H1 (cell line): ENCODE measurements around the gene TMEM116. TPM values are rescaled to one million over a fixed set of nuclear protein-coding genes. Genes with fewer than 3 reads are reported as not detected.

ENCODE experiments used
- CTCF ChIA-PET: fragments of 300-600 bp; sonication (Branson Sonifier 250); formaldehyde crosslinking; loops from one replicate; lab custom pipeline; 2021; ENCODE audit not compliant: partially characterized antibody; lab: Charles Lee
- POLR2A ChIA-PET: fragments of 300-600 bp; sonication (Branson Sonifier 250); formaldehyde crosslinking; loops from one replicate; lab custom pipeline; 2021; ENCODE audit warnings: inconsistent platforms; ENCODE audit not compliant: partially characterized antibody; lab: Charles Lee
- DNase-seq, 2 experiments: peaks; one replicate each; pipeline versions ENCODE4 v3.0.0 to v3.0.0-alpha.2; 2010 to 2022; ENCODE audit warnings: low spot score in 2 of 2, low read depth in 1 of 2, mixed read lengths in 1 of 2
- FAIRE-seq: peaks from 2 replicates; lab custom pipeline; 2011; peaks lifted over from hg19 to GRCh38; lab: Jason Lieb, UNC
- H2AFZ ChIP-seq: 2 replicates; pipeline ENCODE4 v1.8.1; 2012; ENCODE audit warnings: low read length, inconsistent platforms
- H2AK5ac ChIP-seq: 2 replicates; pipeline ENCODE4 v1.6.1; 2013; ENCODE audit warnings: low read depth, low read length
- H2BK120ac ChIP-seq: replicated peaks from 2 replicates; pipeline ENCODE3; 2013; ENCODE audit warnings: low read depth, low read length, inconsistent platforms
- H2BK12ac ChIP-seq: 2 replicates; pipeline ENCODE4 v1.6.1; 2013; ENCODE audit warnings: low read depth, low read length
- H2BK15ac ChIP-seq: 2 replicates; pipeline ENCODE4 v1.6.1; 2013; ENCODE audit warnings: low read length
- H2BK20ac ChIP-seq: 2 replicates; pipeline ENCODE4 v1.6.1; 2013; ENCODE audit warnings: low read length
- H2BK5ac ChIP-seq: 2 replicates; pipeline ENCODE4 v1.6.1; 2013; ENCODE audit warnings: low read depth, low read length
- H3K14ac ChIP-seq: 2 replicates; pipeline ENCODE4 v1.6.1; 2013; ENCODE audit warnings: inconsistent platforms; ENCODE audit not compliant: insufficient read length
- H3K18ac ChIP-seq: 2 replicates; pipeline ENCODE4 v1.6.1; 2013; ENCODE audit warnings: low read length; ENCODE audit errors: extremely low read depth
- H3K23ac ChIP-seq: 2 replicates; pipeline ENCODE4 v1.6.1; 2013; ENCODE audit warnings: inconsistent platforms; ENCODE audit not compliant: insufficient read length
- H3K23me2 ChIP-seq: 2 replicates; pipeline ENCODE4 v1.6.1; 2013; ENCODE audit warnings: low read depth, low read length
- H3K27ac ChIP-seq: 2 replicates; pipeline ENCODE4 v1.6.1; 2011; ENCODE audit warnings: low read depth, low read length, inconsistent platforms
- H3K27me3 ChIP-seq, 4 experiments: replicated peaks in 1 of 4; 1 replicate in 1 of 4; 2 replicates in 3 of 4; pipeline versions ENCODE4 v1.6.1 to v1.8.1; 2011 to 2013; ENCODE audit warnings: low read length in 3 of 4, mild to moderate bottlenecking in 3 of 4, inconsistent platforms in 2 of 4, mixed read lengths in 2 of 4, moderate library complexity in 1 of 4; ENCODE audit not compliant: control insufficient read depth in 3 of 4, insufficient read depth in 3 of 4; ENCODE audit errors: extremely low read depth in 1 of 4
- H3K36me3 ChIP-seq, 4 experiments: 2 replicates each; pipeline versions ENCODE4 v1.6.1 to v1.8.1; 2011 to 2013; ENCODE audit warnings: mild to moderate bottlenecking in 4 of 4, low read length in 3 of 4, moderate library complexity in 2 of 4, control low read depth in 1 of 4, inconsistent platforms in 1 of 4; ENCODE audit not compliant: insufficient read depth in 4 of 4, control insufficient read depth in 2 of 4
- H3K4ac ChIP-seq: replicated peaks from 2 replicates; pipeline ENCODE3; 2013; ENCODE audit warnings: low read length, low read depth, mixed read lengths, inconsistent platforms; ENCODE audit not compliant: insufficient read length
- H3K4me1 ChIP-seq, 4 experiments: replicated peaks in 1 of 4; 1 replicate in 1 of 4; 2 replicates in 3 of 4; pipeline versions ENCODE4 v1.6.1 to v1.8.1; 2011 to 2013; ENCODE audit warnings: low read length in 3 of 4, inconsistent platforms in 2 of 4, mixed read lengths in 1 of 4; ENCODE audit not compliant: insufficient read depth in 4 of 4, control insufficient read depth in 3 of 4
- H3K4me2 ChIP-seq, 2 experiments: 2 replicates each; pipeline versions ENCODE4 v1.6.1 to v1.8.1; 2011 to 2013; ENCODE audit warnings: low read depth in 2 of 2, low read length in 2 of 2, control low read depth in 1 of 2, inconsistent platforms in 1 of 2, mild to moderate bottlenecking in 1 of 2; ENCODE audit not compliant: insufficient read depth in 1 of 2
- H3K4me3 ChIP-seq, 4 experiments: fragments of 200-600, 300-600 bp in 1 of 4; sonication (generic), shearing (Covaris generic), sonication (Bioruptor Twin) in 1 of 4; 2 replicates each; pipeline versions ENCODE4 v1.5.1 to v1.8.1; 2011 to 2016; ENCODE audit warnings: low read length in 4 of 4, low read depth in 3 of 4, control low read depth in 2 of 4, inconsistent platforms in 2 of 4, mild to moderate bottlenecking in 2 of 4, mixed read lengths in 1 of 4, moderate library complexity in 1 of 4; ENCODE audit not compliant: insufficient read depth in 2 of 4; ENCODE audit errors: extremely low read depth in 1 of 4
- H3K56ac ChIP-seq: replicated peaks from 2 replicates; pipeline ENCODE3; 2013; ENCODE audit warnings: low read depth, mild to moderate bottlenecking, mixed read lengths, low read length, inconsistent platforms; ENCODE audit not compliant: insufficient read length
- H3K79me1 ChIP-seq: 2 replicates; pipeline ENCODE4 v1.6.1; 2013; ENCODE audit warnings: low read depth, low read length, control low read depth
- H3K79me2 ChIP-seq, 2 experiments: 2 replicates each; pipeline versions ENCODE4 v1.6.1 to v1.8.1; 2012 to 2013; ENCODE audit warnings: low read length in 2 of 2, mild to moderate bottlenecking in 2 of 2, inconsistent platforms in 1 of 2; ENCODE audit not compliant: insufficient read depth in 2 of 2, control insufficient read depth in 1 of 2
- H3K9ac ChIP-seq, 4 experiments: replicated peaks in 1 of 4; 1 replicate in 1 of 4; 2 replicates in 3 of 4; pipeline versions ENCODE4 v1.6.1 to v1.8.1; 2011 to 2013; ENCODE audit warnings: low read depth in 3 of 4, low read length in 3 of 4, control low read depth in 2 of 4, mild to moderate bottlenecking in 2 of 4, moderate library complexity in 2 of 4, inconsistent platforms in 1 of 4; ENCODE audit errors: extremely low read depth in 1 of 4
- H3K9me3 ChIP-seq, 2 experiments: 2 replicates each; pipeline versions ENCODE4 v1.6.1 to v1.8.1; 2012 to 2013; ENCODE audit warnings: mild to moderate bottlenecking in 2 of 2, moderate library complexity in 2 of 2, control low read depth in 1 of 2, inconsistent platforms in 1 of 2, low read depth in 1 of 2, low read length in 1 of 2, mixed read lengths in 1 of 2; ENCODE audit not compliant: insufficient read depth in 2 of 2
- H4K20me1 ChIP-seq, 2 experiments: replicated peaks in 1 of 2; 2 replicates each; pipeline versions ENCODE3 to v1.8.1; 2011 to 2013; ENCODE audit warnings: inconsistent platforms in 2 of 2, low read length in 2 of 2, mild to moderate bottlenecking in 1 of 2; ENCODE audit not compliant: insufficient read depth in 2 of 2, control insufficient read depth in 1 of 2
- H4K5ac ChIP-seq: 2 replicates; pipeline ENCODE4 v1.6.1; 2013; ENCODE audit warnings: low read length, low read depth, mixed read lengths, inconsistent platforms; ENCODE audit not compliant: insufficient read length
- H4K8ac ChIP-seq: 2 replicates; pipeline ENCODE4 v1.8.0; 2013; ENCODE audit warnings: mild to moderate bottlenecking, moderate library complexity, low read length, inconsistent platforms; ENCODE audit not compliant: insufficient read depth; ENCODE audit errors: extremely low read depth
- H4K91ac ChIP-seq: replicated peaks from 2 replicates; pipeline ENCODE3; 2013; ENCODE audit warnings: low read length, mixed read lengths, inconsistent platforms; ENCODE audit not compliant: insufficient read length
- GABPA ChIP-seq: IDR thresholded peaks from 2 replicates; pipeline ENCODE4 v1.6.1; 2011; ENCODE audit warnings: mild to moderate bottlenecking, low read length, moderate library complexity, borderline replicate concordance; ENCODE audit not compliant: insufficient read depth
- SP4 ChIP-seq: IDR thresholded peaks from 2 replicates; pipeline ENCODE4 v1.6.1; 2012; ENCODE audit warnings: low read length, inconsistent platforms
- TBP ChIP-seq: IDR thresholded peaks from 2 replicates; pipeline ENCODE4 v1.6.1; 2011; ENCODE audit warnings: low read depth, low read length, improper control_type of control experiment
- WGBS, 2 experiments: shearing (Covaris generic) in 1 of 2; methylation state at CpG; one replicate each; pipeline versions ENCODE4 v1.1.6 to v1.1.7; 2013 to 2015; ENCODE audit warnings: low lambda C conversion rate in 2 of 2, mixed read lengths in 2 of 2, inconsistent platforms in 1 of 2, low coverage in 1 of 2, missing lambda C conversion rate in 1 of 2; ENCODE audit not compliant: insufficient replicate concordance in 2 of 2, insufficient coverage in 1 of 2, insufficient read length in 1 of 2; ENCODE audit errors: extremely low coverage in 1 of 2, missing lambda C conversion rate in 1 of 2; 5-methylcytosine and 5-hydroxymethylcytosine counted together
- polyA plus RNA-seq, 7 experiments: library from polyadenylated mRNA; depleted of rRNA in 3 of 7; stranded (reverse) in 5 of 7; unstranded in 2 of 7; fragments of >200 nt in 5 of 7; fragments of 200-250 nt in 2 of 7; gene quantifications; 1 replicate in 5 of 7; 2 replicates in 1 of 7; 4 replicates in 1 of 7; pipeline versions ENCODE4 v1.2.1 to v1.2.3, GENCODE V29; 2011 to 2013; ENCODE audit warnings: missing spikeins in 2 of 7, mixed read lengths in 2 of 7
- total RNA-seq: library from RNA; stranded (reverse); fragmentation: NEBNext Ultra II Directional; extraction: Animal tissue kit (Norgen Biotek cat#: 25700); gene quantifications from 2 replicates; pipeline ENCODE4 v1.2.1, GENCODE V29; 2021

The TMEM116 gene
- total and polyA plus RNA-seq, 2 of the 8 experiments (the other 6 are each of a cell fraction or from before 2014, with no cell fraction given), result 8.1 to 25.2 TPM

GRCh38 chr12:112008918-112009317 is 4.0 kb downstream of the TMEM116 start:
- H3K4me3 ChIP-seq, result no peak overlapping the region
- H2AK5ac ChIP-seq, result no peak overlapping the region
- H3K79me1 ChIP-seq, result no peaks in the 10 kb centered on the region; the same call in 1 of the 2 replicates
- H3K4ac ChIP-seq, result no peak overlapping the region
- no peak overlapping the region for H2BK120ac ChIP-seq
- H4K5ac ChIP-seq, result no peak overlapping the region
- no peak overlapping the region for H3K23ac ChIP-seq
- H3K79me2 ChIP-seq, result peaks cover 0 to 16% of the 10 kb centered on the region in 2 experiments; a peak in 3 of 4 replicates
- ChIA-PET POLR2A (no interaction called here), CTCF (no interaction called here)
- H3K27ac ChIP-seq, result no peak overlapping the region
- peaks cover 6% of the 10 kb centered on the region for H3K23me2 ChIP-seq
- no peak overlapping the region for H4K91ac ChIP-seq
- H3K9me3 ChIP-seq, result no peaks in the 10 kb centered on the region
- peaks cover 0 to 8% (median 3%) of the 10 kb centered on the region in 4 experiments for H3K4me1 ChIP-seq
- 98% methylated on average over 2 of the region's 3 CpGs; no CpG with 5 or more reads in 1 of the 2 experiments for WGBS, 2 experiments
- no peaks in the 10 kb centered on the region for H3K27me3 ChIP-seq
- H2BK5ac ChIP-seq, result no peak overlapping the region
- no peak overlapping the region for H3K9ac ChIP-seq
- FAIRE-seq (no peak), DNase-seq (no peak)
- no peak overlapping the region for H3K4me2 ChIP-seq
- H4K8ac ChIP-seq, result no peak overlapping the region
- no peak overlapping the region for H2AFZ ChIP-seq
- H2BK15ac ChIP-seq, result no peak overlapping the region
- H3K18ac ChIP-seq, result no peak overlapping the region
- no peak overlapping the region for H2BK12ac ChIP-seq
- no peaks in the 10 kb centered on the region for H3K36me3 ChIP-seq
- no peak overlapping the region for H3K56ac ChIP-seq
- no peak overlapping the region for H2BK20ac ChIP-seq
- H3K14ac ChIP-seq, result no peak overlapping the region
- H4K20me1 ChIP-seq, result no peaks in the 10 kb centered on the region
- TF ChIP-seq TBP, result no peak
- TF ChIP-seq SP4, result no peak
- no peak for TF ChIP-seq GABPA
